SK-N-SH (cell line): ENCODE measurements around the gene GNAI3.

Experiments used
- ELF1 ChIP-seq: IDR thresholded peaks from 2 replicates; pipeline ENCODE4 v1.4.0; 2012
- EP300 ChIP-seq, 2 experiments: IDR thresholded peaks; 2 replicates each; pipeline versions ENCODE4 v1.4.0 to v1.6.1; 2012; ENCODE audit warnings: borderline replicate concordance in 1 of 2, low read depth in 1 of 2, low read length in 1 of 2
- GABPA ChIP-seq: IDR thresholded peaks from 2 replicates; pipeline ENCODE4 v1.4.0; 2012; ENCODE audit warnings: low read depth, mild to moderate bottlenecking
- RFX5 ChIP-seq: IDR thresholded peaks from 2 replicates; pipeline ENCODE4 v1.6.1; 2012; ENCODE audit warnings: mild to moderate bottlenecking, improper control_type of control experiment, low read length
- YY1 ChIP-seq: IDR thresholded peaks from 2 replicates; pipeline ENCODE4 v1.4.0; 2012; ENCODE audit warnings: low read depth, mild to moderate bottlenecking
- TF ChIP-seq, protein P1 (sequence below): IDR thresholded peaks from 2 replicates; pipeline ENCODE4 v1.6.1; 2012; ENCODE audit warnings: mild to moderate bottlenecking, low read depth, low read length, moderate library complexity
- TF ChIP-seq, protein P2 (sequence below): fragments of 200-600 bp; sonication (generic); IDR thresholded peaks from 2 replicates; pipeline ENCODE4 v1.6.1; 2017; ENCODE audit warnings: antibody characterized with exemption, mild to moderate bottlenecking, moderate library complexity
- TF ChIP-seq, protein P3 (sequence below): fragments of 150-350 bp; IDR thresholded peaks from 2 replicates; pipeline ENCODE4 v1.6.1; 2017; ENCODE audit warnings: antibody characterized with exemption, low read length, low read depth, borderline replicate concordance

DNA sequence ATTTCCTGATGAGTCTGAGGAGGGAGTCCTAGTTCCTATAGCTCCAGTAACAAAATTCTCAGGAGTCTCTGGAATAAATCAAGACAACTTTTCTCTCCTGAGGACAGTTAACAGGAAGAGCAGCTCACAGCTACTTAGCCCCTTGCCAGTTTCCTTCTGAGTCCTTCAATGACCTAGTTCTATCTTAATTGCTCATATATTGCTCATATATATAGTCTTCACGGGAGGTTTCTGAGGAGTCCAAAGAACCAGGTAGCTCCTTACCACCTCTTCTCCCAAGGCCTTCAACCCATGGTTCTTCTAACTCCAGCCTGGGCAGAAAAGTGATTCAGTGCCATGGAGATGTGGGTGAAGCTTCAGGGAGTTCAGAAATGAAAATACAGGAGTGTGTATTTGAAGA, 43.4 kb upstream of the GNAI3 start:
- TF ChIP-seq, protein P1, sequence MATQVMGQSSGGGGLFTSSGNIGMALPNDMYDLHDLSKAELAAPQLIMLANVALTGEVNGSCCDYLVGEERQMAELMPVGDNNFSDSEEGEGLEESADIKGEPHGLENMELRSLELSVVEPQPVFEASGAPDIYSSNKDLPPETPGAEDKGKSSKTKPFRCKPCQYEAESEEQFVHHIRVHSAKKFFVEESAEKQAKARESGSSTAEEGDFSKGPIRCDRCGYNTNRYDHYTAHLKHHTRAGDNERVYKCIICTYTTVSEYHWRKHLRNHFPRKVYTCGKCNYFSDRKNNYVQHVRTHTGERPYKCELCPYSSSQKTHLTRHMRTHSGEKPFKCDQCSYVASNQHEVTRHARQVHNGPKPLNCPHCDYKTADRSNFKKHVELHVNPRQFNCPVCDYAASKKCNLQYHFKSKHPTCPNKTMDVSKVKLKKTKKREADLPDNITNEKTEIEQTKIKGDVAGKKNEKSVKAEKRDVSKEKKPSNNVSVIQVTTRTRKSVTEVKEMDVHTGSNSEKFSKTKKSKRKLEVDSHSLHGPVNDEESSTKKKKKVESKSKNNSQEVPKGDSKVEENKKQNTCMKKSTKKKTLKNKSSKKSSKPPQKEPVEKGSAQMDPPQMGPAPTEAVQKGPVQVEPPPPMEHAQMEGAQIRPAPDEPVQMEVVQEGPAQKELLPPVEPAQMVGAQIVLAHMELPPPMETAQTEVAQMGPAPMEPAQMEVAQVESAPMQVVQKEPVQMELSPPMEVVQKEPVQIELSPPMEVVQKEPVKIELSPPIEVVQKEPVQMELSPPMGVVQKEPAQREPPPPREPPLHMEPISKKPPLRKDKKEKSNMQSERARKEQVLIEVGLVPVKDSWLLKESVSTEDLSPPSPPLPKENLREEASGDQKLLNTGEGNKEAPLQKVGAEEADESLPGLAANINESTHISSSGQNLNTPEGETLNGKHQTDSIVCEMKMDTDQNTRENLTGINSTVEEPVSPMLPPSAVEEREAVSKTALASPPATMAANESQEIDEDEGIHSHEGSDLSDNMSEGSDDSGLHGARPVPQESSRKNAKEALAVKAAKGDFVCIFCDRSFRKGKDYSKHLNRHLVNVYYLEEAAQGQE, result no peak
- TF ChIP-seq, protein P2, sequence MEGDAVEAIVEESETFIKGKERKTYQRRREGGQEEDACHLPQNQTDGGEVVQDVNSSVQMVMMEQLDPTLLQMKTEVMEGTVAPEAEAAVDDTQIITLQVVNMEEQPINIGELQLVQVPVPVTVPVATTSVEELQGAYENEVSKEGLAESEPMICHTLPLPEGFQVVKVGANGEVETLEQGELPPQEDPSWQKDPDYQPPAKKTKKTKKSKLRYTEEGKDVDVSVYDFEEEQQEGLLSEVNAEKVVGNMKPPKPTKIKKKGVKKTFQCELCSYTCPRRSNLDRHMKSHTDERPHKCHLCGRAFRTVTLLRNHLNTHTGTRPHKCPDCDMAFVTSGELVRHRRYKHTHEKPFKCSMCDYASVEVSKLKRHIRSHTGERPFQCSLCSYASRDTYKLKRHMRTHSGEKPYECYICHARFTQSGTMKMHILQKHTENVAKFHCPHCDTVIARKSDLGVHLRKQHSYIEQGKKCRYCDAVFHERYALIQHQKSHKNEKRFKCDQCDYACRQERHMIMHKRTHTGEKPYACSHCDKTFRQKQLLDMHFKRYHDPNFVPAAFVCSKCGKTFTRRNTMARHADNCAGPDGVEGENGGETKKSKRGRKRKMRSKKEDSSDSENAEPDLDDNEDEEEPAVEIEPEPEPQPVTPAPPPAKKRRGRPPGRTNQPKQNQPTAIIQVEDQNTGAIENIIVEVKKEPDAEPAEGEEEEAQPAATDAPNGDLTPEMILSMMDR, result no peak
- TF ChIP-seq RFX5 (no peak), GABPA (no peak), YY1 (no peak), ELF1 (no peak), EP300 (IDR thresholded peaks at IDR 0.05; ENCODE audit: borderline replicate concordance in 1 of 2, low read depth in 1 of 2, low read length in 1 of 2) (no peak)
- TF ChIP-seq, protein P3, sequence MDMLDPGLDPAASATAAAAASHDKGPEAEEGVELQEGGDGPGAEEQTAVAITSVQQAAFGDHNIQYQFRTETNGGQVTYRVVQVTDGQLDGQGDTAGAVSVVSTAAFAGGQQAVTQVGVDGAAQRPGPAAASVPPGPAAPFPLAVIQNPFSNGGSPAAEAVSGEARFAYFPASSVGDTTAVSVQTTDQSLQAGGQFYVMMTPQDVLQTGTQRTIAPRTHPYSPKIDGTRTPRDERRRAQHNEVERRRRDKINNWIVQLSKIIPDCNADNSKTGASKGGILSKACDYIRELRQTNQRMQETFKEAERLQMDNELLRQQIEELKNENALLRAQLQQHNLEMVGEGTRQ, result no peak
